HCT116 (cell line): ENCODE data around the gene ZNF507. TPM values are rescaled to one million over a fixed set of nuclear protein-coding genes. Genes with fewer than 3 reads are reported as not detected.

Experiments
- ATAC-seq: fragments of 200-7000 bp; cut with Tn5 transposase; 2 replicates; pipeline ENCODE4 v1.9.1; 2020; ENCODE audit warnings: mild to moderate bottlenecking, moderate library complexity
- BruUV-seq: library from RNA; stranded (reverse); fragments of 400-500 nt; replicated peaks from 2 replicates; lab custom pipeline; 2021; lab: Mats Ljungman, UMichigan
- CTCF ChIA-PET: fragments of 300-600 bp; sonication (Branson Sonifier 250); formaldehyde crosslinking; loops from one replicate; lab custom pipeline; 2021; ENCODE audit warnings: antibody characterized with exemption; lab: Charles Lee
- POLR2A ChIA-PET: fragments of 300-600, 350-600 bp; sonication (Branson Sonifier 250); formaldehyde crosslinking; loops from one replicate; lab custom pipeline; 2021; ENCODE audit warnings: antibody characterized with exemption; lab: Charles Lee
- RAD21 ChIA-PET, 2 experiments: fragments of 300-600 bp; sonication (Branson Sonifier 250); formaldehyde crosslinking; loops; one replicate each; lab custom pipeline; 2023; ENCODE audit warnings: low total read pairs in 2 of 2; ENCODE audit not compliant: uncharacterized antibody in 2 of 2, unreplicated experiment in 2 of 2, low non-redundant PET in 1 of 2; lab: Charles Lee
- DNase-seq: peaks from one replicate; pipeline ENCODE4 v3.0.0-alpha.2; 2010; ENCODE audit warnings: low read depth, low spot score
- H2AFZ ChIP-seq: fragments of 200-600 bp; shearing (Covaris generic), sonication (generic); 2 replicates; pipeline ENCODE4 v1.6.1; 2017; ENCODE audit warnings: low read depth, mixed run types, mixed read lengths, antibody characterized with exemption, low read length; ENCODE audit not compliant: poor library complexity, severe bottlenecking
- H3K27ac ChIP-seq: 2 replicates; pipeline ENCODE4 v1.5.1; 2012; ENCODE audit warnings: low read depth, low read length
- H3K27me3 ChIP-seq: fragments of 200-600 bp; sonication (generic); 2 replicates; pipeline ENCODE4 v1.6.1; 2016; ENCODE audit warnings: mixed run types, low read length, mixed read lengths; ENCODE audit not compliant: insufficient read depth
- H3K36me3 ChIP-seq, 2 experiments: fragments of 200-500 bp in 1 of 2; fragments of 200-600 bp in 1 of 2; sonication (Bioruptor generic) in 1 of 2; sonication (generic) in 1 of 2; 2 replicates each; pipeline versions ENCODE4 v1.5.1 to v1.6.1; 2014 to 2016; ENCODE audit warnings: low read length in 2 of 2, inconsistent platforms in 1 of 2, mixed read lengths in 1 of 2, mixed run types in 1 of 2; ENCODE audit not compliant: insufficient read depth in 2 of 2, control insufficient read depth in 1 of 2
- H3K4me1 ChIP-seq, 2 experiments: fragments of 200-600 bp in 1 of 2; sonication (generic) in 1 of 2; 2 replicates each; pipeline versions ENCODE4 v1.5.1 to v1.6.1; 2012 to 2017; ENCODE audit warnings: low read length in 2 of 2, inconsistent platforms in 1 of 2, mild to moderate bottlenecking in 1 of 2, mixed read lengths in 1 of 2, mixed run types in 1 of 2, moderate library complexity in 1 of 2; ENCODE audit not compliant: insufficient read depth in 2 of 2, control insufficient read depth in 1 of 2
- H3K4me2 ChIP-seq: fragments of 200-600 bp; sonication (generic); 2 replicates; pipeline ENCODE4 v1.6.1; 2017; ENCODE audit warnings: mixed run types, low read length, mixed read lengths
- H3K4me3 ChIP-seq, 2 experiments: fragments of 200-600 bp in 1 of 2; sonication (generic) in 1 of 2; replicated peaks in 1 of 2; 2 replicates each; pipeline ENCODE4 v1.5.1; 2011 to 2016; ENCODE audit warnings: low read length in 2 of 2, control low read depth in 1 of 2, low read depth in 1 of 2, mild to moderate bottlenecking in 1 of 2, mixed read lengths in 1 of 2, mixed run types in 1 of 2
- H3K79me2 ChIP-seq: fragments of 200-600 bp; sonication (generic); 2 replicates; pipeline ENCODE4 v1.6.1; 2017; ENCODE audit warnings: mild to moderate bottlenecking, mixed run types, low read length, moderate library complexity, mixed read lengths; ENCODE audit not compliant: insufficient read depth
- H3K9ac ChIP-seq: fragments of 200-600 bp; sonication (generic); 2 replicates; pipeline ENCODE4 v1.6.1; 2016; ENCODE audit warnings: low read length, mixed read lengths
- H3K9me2 ChIP-seq: fragments of 200-600 bp; sonication (generic), shearing (Covaris generic); 2 replicates; pipeline ENCODE4 v1.6.1; 2017; ENCODE audit warnings: mixed run types, mild to moderate bottlenecking, moderate library complexity; ENCODE audit not compliant: insufficient read depth
- H3K9me3 ChIP-seq, 2 experiments: fragments of 200-500 bp in 1 of 2; fragments of 200-600 bp in 1 of 2; sonication (Bioruptor generic) in 1 of 2; sonication (generic) in 1 of 2; 2 replicates each; pipeline ENCODE4 v1.6.1; 2014 to 2017; ENCODE audit warnings: low read length in 2 of 2, mixed read lengths in 2 of 2, inconsistent platforms in 1 of 2, low read depth in 1 of 2, mild to moderate bottlenecking in 1 of 2, mixed run types in 1 of 2, moderate library complexity in 1 of 2; ENCODE audit not compliant: control insufficient read depth in 1 of 2, insufficient read depth in 1 of 2
- H4K20me1 ChIP-seq: fragments of 200-600 bp; sonication (generic), shearing (Covaris generic); 2 replicates; pipeline ENCODE4 v1.6.1; 2017; ENCODE audit warnings: mixed run types, mild to moderate bottlenecking, moderate library complexity; ENCODE audit not compliant: insufficient read depth
- EZH2 ChIP-seq: fragments of 200-600 bp; sonication (generic); IDR thresholded peaks from 2 replicates; pipeline ENCODE4 v1.6.1; 2017; ENCODE audit warnings: antibody characterized with exemption, mixed run types
- SP1 ChIP-seq: IDR thresholded peaks from 2 replicates; pipeline ENCODE4 v1.6.1; 2012; ENCODE audit warnings: low read depth
- ZNF274 ChIP-seq: fragments of 200-500 bp; sonication (Bioruptor generic); IDR thresholded peaks from 2 replicates; pipeline ENCODE4 v1.6.1; 2014; ENCODE audit warnings: mild to moderate bottlenecking, low read depth, low read length, inconsistent platforms
- intact Hi-C: fragments of 100-400 bp; cut with micrococcal nuclease; formaldehyde crosslinking; loops from 2 replicates; pipeline ENCODE4 v1.10.0; 2022
- total RNA-seq: library from RNA; stranded (reverse); gene quantifications from one replicate; pipeline ENCODE4 v1.2.1, GENCODE V29; 2021; ENCODE audit not compliant: unreplicated experiment
- TF ChIP-seq, protein P1 (sequence below): IDR thresholded peaks from 2 replicates; pipeline ENCODE4 v1.6.1; 2012; ENCODE audit warnings: low read depth

ZNF507 gene
- total RNA-seq, 1 experiment from 2014 or later, result 27.4 TPM

DNA sequence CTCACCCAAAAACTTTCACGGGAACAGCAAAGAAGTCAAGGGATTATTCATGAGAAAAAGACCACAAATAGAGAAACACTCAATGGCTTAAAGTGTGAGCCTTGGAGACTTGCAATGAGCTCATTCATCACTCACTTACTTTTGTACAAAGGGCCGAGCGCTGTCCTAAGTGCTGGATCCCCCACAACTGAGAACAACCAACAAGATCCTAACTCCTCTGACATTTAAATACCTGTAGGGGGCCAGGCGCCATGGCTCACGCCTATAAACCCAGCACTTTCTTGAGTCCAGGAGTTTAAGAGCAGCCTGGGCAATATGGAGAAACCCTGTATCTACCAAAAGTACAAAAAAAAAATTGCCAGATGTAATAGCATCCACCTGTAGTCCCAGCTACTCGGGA lies 29.4 kb upstream of the ZNF507 start:
- Histone ChIP-seq H3K4me2 (no peak overlapping the region), H3K36me3 (no peaks in the 10 kb centered on the region), H3K4me3 (no peak overlapping the region), H3K4me1 (peaks cover 0 to 6% of the 10 kb centered on the region in 2 experiments; a peak in 2 of 4 replicates), H3K9me2 (no peaks in the 10 kb centered on the region), H3K27me3 (peaks cover 11% of the 10 kb centered on the region), H3K9me3 (no peaks in the 10 kb centered on the region), H2AFZ (no peak overlapping the region), H4K20me1 (no peaks in the 10 kb centered on the region), H3K27ac (no peak overlapping the region), H3K9ac (no peak overlapping the region), H3K79me2 (no peaks in the 10 kb centered on the region)
- BruUV-seq, result no TSS peak
- ChIA-PET RAD21 (no interaction called here), CTCF (no interaction called here), POLR2A (no interaction called here)
- intact Hi-C loops, result no loop called here
- no peak for DNase-seq
- ATAC-seq, result no peak
- TF ChIP-seq, protein P1, sequence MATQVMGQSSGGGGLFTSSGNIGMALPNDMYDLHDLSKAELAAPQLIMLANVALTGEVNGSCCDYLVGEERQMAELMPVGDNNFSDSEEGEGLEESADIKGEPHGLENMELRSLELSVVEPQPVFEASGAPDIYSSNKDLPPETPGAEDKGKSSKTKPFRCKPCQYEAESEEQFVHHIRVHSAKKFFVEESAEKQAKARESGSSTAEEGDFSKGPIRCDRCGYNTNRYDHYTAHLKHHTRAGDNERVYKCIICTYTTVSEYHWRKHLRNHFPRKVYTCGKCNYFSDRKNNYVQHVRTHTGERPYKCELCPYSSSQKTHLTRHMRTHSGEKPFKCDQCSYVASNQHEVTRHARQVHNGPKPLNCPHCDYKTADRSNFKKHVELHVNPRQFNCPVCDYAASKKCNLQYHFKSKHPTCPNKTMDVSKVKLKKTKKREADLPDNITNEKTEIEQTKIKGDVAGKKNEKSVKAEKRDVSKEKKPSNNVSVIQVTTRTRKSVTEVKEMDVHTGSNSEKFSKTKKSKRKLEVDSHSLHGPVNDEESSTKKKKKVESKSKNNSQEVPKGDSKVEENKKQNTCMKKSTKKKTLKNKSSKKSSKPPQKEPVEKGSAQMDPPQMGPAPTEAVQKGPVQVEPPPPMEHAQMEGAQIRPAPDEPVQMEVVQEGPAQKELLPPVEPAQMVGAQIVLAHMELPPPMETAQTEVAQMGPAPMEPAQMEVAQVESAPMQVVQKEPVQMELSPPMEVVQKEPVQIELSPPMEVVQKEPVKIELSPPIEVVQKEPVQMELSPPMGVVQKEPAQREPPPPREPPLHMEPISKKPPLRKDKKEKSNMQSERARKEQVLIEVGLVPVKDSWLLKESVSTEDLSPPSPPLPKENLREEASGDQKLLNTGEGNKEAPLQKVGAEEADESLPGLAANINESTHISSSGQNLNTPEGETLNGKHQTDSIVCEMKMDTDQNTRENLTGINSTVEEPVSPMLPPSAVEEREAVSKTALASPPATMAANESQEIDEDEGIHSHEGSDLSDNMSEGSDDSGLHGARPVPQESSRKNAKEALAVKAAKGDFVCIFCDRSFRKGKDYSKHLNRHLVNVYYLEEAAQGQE, result peak; percentile 13; the same call in 1 of the 2 replicates
- TF ChIP-seq EZH2, result no peak

DNA sequence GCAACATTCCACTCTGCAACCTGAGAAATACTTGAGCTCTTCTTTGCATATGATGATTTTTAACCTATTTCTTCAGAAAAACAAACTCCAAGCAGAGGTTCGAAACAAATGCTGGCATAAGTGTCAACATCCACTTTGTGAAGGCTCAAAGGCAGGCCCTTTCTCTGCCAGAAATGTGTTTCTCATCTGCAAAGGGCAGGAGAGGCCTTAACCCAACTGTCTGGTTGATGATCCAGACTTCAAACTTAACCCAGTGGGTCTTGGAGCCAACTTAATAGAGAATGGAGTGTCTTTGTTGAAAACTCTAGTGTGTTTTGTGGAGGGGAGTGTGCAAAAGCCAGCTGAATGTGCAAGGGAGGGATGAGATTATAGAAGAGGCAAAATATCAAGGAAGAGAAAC lies 28.3 kb upstream of the ZNF507 start:
- no peak overlapping the region for H2AFZ ChIP-seq
- POLR2A ChIA-PET, result no interaction called here
- H3K27ac ChIP-seq, result no peak overlapping the region
- peaks cover 0 to 6% of the 10 kb centered on the region in 2 experiments; a peak in 2 of 4 replicates for H3K4me1 ChIP-seq
- CTCF ChIA-PET, result no interaction called here
- RAD21 ChIA-PET, result no interaction called here
- no peak overlapping the region for H3K4me2 ChIP-seq
- no peak overlapping the region for H3K4me3 ChIP-seq
- H3K9me2 ChIP-seq, result no peaks in the 10 kb centered on the region
- H3K9me3 ChIP-seq, result no peaks in the 10 kb centered on the region
- H4K20me1 ChIP-seq, result no peaks in the 10 kb centered on the region
- DNase-seq, result no peak
- H3K27me3 ChIP-seq, result peaks cover 11% of the 10 kb centered on the region
- no TSS peak for BruUV-seq
- intact Hi-C loops, result no loop called here
- TF ChIP-seq ZNF274 (no peak), SP1 (no peak), EZH2 (no peak)
- TF ChIP-seq, protein P1, result no peak
- no peaks in the 10 kb centered on the region for H3K36me3 ChIP-seq
- no peaks in the 10 kb centered on the region for H3K79me2 ChIP-seq
- no peak overlapping the region for H3K9ac ChIP-seq
- no peak for ATAC-seq
